GM18519 (cell line): ENCODE data around the gene CCL4.
"Not testable (repeated sequence)": the region's sequence is repeated elsewhere in the genome, so short reads cannot be mapped to it uniquely, and the experiment has no call there.

Source experiments
- ATAC-seq: cut with Tn5 transposase; IDR thresholded peaks from one replicate; pipeline ENCODE4 v1.9.1; 2021; ENCODE audit warnings: mild to moderate bottlenecking, moderate library complexity; ENCODE audit not compliant: unreplicated experiment, low FRiP score

Gene CCL4

DNA sequence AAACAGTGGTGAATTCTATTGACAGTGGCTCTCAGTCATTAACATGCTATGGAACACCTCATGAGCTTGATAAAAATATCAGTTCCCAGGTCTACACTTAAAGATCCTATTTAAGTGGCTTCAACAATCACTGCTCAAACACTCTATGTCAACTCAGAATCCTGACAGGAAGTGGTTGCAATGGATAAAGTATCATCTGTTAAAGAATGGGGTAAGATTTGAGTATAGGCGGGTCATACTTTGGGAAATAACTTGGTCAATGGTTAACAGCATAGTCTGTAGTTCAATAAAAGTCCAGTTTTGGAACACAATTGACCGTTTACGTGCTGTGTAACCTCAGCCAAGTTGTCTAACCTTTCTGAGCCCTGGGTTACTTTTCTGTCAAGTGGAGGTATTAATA lies 16.2 kb upstream of the CCL4 start:
- ATAC-seq: not testable (repeated sequence)

DNA sequence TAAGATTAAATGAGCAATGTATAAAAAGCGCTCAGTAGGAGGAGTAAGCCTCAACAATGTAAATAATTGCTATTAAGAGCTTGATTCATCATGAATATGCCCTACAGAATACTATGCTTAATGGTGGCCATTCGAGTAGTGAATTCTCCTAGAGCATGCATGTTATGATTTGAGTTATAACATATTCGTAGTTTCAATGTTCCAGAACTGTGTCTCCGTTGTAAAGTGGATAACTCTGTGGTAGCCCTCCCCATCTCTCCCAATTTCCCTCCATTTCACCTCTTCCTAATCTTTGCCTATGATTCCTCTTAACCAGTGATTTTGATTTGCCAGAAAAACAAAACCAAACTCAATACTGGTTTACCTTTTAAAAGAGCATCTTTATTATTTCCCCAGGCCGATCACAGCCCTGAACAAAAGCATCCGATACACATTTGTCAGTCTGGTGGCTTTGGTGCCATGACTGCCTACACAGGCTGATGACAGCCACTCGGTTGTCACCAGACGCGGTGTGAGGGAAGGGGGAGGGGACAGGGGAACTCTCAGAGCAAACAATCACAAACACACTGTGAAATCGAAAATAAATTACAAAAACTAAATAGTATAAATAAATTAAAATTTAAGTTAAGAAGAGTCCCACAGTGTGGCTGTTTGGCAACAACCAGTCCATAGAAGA lies 15.6 kb upstream of the CCL4 start:
- ATAC-seq: not testable (repeated sequence)

DNA sequence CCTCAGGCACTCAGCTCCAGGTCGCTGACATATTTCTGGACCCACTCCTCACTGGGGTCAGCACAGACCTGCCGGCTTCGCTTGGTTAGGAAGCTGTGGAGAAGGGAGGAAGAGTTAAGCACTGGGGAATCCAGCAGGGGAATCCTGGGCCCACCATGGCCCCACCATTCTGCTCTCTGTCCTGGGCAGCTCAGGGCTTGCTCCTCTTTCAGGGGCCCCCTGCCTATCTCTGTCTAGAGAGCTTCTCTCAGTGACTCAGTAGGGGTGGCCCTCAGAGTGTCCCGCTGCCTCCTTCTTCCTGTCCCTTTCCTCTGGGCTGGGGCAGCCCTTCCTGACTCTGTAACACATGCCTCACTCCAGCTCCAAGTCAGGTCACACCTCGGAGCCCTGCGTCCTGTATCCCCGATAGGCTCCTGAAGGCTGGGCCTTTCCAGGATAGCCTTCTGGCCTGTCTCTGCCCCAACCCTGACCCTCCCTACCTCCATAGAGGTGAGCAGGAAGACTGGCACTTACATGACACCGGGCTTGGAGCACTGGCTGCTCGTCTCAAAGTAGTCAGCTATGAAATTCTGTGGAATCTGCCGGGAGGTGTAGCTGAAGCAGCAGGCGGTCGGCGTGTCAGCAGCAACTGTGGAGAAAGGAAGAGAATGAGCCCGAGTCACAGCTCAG lies 14.8 kb upstream of the CCL4 start:
- ATAC-seq: no peak

DNA sequence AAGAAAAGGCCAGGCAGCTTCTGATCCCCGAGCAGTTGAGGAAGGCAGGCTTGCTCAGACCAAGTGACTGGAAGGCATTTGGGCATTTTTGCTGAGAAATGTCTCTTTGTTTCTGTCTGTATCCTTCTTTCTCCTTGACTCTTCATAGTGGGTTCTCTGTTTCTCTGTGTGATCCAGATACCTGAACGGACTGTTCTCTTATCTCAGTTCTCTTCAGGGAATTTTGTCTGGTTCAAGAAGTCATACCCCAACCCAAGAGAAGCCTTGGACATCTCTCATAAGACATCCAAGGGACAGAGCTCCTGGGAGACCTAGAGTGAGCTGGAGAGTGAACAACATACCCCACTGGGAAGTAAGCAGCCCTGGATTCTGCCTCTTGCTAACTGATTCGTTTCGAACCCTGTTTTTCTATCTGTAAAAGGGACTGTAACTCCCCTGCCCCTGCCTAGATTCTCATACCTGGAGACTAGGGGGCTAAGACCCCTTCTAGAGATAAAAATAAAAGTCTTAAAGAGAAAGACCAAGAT lies 14.2 kb upstream of the CCL4 start:
- ATAC-seq: no peak

DNA sequence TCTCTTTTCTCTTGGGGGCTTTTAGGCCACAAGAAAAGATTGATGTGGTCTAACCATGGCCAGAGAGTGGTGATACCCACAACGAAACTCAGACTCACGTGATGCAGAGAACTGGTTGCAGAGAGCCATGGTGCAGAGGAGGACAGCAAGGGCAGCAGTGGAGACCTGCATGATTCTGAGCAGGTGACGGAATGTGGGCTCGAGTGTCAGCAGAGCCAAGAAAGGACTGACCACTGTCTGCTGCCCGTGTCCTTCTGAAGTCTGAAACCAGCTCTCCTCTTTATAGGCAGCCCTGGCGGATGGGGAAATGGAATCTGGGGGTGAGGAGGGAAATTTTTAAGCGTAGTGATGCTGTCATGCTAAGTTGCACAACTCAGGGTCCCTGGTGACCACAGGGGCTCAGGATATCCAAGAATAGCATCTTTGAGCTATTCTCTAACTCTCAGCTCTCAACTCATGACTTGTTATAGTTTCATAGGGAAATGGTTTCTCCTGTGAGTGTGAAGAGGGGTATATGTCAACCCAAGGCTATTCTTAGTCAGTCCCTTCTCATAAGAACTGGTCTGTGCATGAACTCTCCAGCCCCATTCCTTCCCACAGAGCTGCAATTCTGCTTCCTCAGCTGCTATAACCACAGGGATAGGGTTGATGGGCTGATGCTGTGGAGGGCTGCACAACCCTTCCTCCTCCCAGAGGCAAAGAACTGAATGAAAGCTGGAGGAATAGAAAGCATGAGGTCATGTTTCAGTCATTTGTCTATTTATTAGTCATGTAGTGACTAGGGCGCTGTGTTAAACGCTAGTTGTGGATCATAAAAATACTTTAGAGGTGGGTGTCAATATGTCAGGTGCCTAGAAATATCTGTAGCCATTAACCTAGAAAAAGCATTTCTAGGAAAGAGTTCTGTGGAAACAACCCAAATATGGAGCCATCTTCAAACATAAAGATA lies 13.5 kb upstream of the CCL4 start, which contains the start of gene CCL3:
TSS of gene CCL3 (minus strand) at position 256 of the 949 bp plus-strand sequence. CDS start at position 171, 85 bp downstream.
- peak; percentile 39 for ATAC-seq

DNA sequence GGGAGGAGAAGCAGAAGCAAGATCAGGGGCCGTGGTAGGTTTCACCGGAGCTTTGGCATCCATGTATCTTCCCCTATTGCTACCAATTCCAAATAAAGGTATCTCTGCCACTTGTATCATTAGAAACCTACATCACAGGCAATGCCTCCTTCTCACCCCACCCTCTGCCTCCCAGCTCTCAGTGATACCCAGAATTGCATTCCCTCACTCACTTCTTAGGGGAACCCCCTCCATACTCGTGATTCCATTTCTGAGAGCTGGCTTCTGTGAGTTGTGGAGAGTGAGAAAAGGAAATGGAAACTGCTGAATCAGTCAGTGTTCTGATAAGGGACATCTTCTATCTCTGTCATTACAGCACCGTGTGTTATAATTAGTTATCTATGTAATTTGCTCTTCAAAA lies 11.4 kb upstream of the CCL4 start:
- no peak for ATAC-seq

DNA sequence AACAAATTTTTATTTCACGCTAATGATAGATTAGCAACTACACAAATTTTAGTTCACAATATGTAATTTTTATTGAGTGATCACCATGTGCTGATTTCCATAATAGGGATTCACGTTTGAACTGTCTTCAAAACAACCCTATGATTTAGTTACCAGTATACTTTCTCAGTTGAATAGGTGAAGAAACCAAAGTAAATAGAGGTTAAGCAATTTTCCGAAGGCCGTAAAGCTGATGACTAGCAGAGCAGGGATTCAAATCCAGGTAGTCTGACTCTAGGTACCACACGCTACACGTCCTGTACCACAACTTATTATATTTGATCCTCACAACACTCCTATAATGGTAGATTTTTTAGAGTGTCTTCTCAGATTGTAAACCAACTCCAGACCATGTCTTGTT lies 10.9 kb upstream of the CCL4 start:
- not testable (repeated sequence) for ATAC-seq

DNA sequence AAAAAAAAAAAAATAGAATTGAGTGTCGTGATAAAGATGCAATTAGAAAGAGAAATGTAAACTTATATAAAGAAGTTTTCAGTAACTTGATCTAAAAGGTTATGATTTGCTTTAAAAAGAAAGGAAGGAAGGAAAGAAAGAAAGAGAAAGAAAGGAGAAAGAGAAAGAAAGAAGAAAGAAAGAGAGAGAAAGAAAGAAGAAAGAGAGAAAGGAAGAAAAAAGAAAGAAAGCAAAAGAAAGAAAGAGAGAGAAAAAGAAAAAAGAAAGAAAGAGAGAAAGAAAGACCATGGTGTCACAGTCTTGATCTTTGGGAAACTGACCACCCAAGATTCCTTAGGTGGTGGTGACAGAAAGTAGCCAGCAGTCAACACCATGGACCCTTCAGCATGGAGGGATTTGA lies 9.4 kb upstream of the CCL4 start:
- ATAC-seq: no peak

DNA sequence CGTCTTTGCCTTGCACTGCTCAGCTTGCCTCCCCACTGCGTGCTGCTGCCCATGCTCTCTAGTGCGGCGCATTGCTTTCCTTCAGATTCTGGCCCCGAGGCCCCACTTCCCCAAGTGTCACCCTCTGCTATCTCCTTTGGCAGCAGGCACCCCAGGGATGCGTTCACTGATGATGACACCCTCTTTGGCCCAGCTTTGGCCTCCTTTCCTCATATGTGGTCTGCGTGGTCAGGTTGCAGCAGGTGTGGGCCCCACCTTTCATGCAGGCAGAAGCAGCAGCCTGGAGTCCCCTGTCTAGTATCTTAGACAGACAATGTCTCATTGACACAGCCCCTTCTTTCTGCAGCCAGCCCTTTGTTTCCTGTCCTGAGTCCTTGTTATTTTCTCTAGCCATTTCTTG lies 8.9 kb upstream of the CCL4 start:
- ATAC-seq: no peak

DNA sequence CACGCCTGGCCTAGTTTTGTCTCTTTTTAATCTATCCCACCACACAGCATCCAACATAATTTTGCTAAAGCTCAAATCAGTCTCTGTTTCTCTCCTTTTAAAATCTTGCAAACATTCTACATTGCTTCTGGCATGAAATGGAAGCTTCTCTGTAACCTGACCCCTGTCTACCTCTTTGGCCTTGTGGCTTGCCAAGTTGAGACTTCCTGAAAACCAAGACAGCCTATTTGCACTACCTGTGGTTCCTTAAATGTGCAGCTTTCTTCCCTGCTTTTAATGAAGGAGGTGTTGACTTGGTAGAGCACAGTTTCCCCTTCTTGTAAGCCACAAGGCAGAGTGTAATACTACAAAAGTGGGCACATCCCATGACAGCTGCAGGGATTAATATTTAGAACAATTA lies 7.6 kb upstream of the CCL4 start:
- no peak for ATAC-seq

DNA sequence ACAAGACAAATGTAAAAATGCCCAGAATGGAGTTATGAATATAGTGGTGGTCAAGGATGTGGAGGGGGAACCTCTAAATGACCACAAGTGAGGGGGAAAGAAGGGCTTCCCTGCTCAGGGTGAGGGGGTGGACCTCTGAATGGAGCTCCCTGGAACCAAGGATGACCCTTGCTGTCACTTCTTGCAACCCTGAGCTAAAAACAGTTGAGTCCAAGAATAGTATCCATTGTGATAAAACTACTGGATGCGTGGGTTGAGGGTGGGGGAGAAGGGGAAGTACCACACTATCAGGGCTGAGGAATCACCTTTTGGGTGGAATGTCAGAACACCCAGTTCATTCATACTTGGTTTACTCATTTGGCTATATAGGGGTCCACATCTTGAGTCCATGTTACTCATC lies 4.6 kb upstream of the CCL4 start:
- not testable (repeated sequence) for ATAC-seq

DNA sequence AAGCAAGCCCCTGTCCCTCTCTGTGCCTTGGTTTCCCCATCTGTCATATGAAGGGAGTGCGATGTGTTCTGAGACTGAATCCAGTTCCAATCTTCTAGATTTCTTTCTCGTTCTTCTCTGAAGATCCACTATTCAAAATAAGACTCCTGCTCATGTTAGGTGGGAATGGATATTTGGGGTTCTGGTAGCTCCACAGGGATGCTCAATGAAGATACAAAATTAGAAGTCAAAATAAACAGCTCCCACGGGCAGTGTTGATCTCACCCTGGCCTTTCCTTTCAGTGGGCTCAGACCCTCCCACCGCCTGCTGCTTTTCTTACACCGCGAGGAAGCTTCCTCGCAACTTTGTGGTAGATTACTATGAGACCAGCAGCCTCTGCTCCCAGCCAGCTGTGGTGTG lies 619 bp downstream of the CCL4 start:
- ATAC-seq: not testable (repeated sequence)

DNA sequence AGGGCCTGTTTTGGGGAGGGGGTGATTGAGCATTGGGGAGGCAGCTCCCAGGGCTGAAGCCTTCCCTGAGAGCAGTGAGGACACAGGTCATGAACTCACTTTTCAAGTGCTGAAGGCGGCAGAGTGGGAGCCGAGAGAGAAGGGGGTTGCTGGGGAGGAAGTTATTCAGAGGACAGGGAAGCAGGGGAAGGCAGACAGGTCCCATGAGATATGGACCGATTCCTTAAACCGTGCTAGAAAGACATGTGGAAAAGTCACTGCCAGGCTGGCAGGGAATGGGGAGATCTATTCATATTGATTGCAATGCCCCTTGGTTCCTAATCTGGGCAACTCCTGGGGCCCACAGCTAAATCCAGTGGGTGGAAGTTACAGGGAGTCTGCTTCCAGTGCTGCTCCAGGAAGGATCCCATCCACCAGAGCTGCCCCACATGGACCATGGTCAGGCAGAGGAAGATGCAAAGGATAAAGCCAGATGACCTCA lies 1.1 kb downstream of the CCL4 start:
- no peak for ATAC-seq

DNA sequence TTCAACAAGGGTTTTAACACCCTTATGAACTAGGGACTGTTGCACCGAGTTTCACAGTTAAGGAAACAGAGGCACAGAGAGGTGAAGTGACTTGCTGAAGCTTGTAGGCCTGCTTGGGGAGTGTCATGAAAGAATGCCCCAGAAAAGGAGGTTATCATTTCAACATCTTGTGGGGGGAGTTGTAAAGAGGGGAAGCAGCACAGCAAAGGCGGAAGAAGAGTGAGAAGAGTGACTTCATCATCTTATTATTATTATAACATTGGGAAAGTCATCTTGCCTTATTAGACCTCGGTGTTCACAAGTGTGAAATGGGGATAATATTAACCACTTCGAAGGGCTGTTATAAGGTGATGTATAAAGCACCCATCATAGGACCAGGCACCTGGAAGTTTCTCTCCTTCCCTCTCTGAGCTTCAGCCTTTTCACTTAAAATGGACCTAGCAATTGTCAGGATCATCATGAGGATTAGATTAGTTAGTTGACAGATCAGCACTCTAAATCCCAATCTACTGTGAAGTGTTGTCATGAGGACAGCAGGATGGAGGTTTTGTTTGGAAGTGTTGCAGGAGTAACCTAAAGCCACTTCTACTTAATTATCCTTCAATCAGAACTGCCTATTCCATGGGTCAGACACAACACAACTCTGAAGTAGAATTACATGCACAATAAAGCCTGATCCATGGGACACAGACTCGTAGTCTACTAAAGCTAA lies 2.3 kb downstream of the CCL4 start:
- no peak for ATAC-seq

DNA sequence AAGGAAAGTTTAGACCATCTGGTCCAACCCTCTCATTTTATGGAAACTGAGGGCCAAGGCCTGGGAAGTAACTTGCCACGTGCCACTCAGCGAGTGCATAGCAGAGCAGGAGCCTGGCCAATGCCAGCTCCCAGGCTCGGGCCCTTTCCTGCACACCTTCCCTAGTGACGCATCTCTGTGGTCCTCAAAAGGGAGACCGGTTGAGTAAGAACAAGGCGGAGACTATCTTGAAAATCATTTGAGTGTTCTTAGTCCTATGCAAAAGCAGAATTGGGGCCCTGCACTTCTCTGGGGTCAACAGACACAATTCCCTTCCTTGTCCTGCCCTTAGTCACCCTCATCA lies 2.8 kb downstream of the CCL4 start:
- ATAC-seq: no peak

DNA sequence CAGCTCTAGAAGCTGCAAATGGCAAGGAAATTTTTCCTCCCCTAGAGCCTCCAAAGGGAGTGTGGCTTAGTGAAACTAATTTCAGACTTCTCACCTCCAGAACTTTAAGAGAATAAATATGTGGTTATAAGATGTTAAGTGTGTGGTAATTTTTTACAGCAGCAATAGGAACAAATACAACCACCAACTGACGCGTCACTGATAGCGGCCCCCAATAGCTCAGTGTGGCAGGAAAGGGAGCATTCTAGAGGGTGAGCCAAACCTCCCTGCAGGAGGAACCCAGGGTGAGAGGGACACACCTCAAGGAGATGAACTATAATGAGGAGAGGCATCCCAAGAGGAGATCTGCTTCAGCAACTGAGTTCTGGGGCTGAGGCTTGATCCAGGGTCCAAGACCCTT lies 4.0 kb downstream of the CCL4 start:
- ATAC-seq: no peak

DNA sequence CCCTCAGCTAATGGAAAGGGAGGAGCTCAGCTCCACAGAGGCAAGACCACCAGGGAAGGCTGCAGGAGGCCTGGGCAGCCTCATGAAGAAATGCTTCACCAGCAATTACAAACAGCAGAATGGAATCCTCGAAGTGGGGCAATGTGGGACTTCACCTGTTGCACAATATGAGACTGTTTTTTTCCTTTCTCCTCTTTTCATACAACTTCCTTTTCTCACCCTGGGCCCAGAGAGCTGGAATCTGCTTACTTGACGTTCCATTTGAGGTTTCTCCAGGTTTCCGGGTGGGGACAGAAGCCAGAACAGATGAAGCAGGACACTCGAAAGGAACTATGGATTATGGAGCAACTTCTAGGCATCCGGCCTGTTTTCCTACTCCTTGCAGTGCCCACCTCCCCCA lies 4.6 kb downstream of the CCL4 start:
- not testable (repeated sequence) for ATAC-seq

DNA sequence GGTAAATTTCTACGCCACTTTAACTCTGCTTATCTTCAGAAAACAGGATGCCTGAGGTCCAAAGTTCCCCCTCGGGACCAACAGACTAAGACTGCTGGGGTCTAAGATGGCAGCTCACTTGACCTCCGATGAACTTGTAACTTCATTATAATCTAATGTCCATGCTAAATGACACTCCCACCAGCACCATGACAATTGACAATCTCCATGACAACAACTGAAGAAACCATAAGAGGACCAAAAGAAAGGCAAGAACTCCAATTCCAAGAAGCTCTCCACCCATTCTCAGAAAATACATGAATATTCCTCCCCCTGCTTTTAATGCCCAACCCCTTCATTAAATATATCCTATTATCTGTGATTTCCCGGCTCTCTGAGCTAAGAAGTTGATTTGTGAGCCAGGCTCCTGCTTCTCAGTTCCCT lies 7.5 kb downstream of the CCL4 start:
- no peak for ATAC-seq

DNA sequence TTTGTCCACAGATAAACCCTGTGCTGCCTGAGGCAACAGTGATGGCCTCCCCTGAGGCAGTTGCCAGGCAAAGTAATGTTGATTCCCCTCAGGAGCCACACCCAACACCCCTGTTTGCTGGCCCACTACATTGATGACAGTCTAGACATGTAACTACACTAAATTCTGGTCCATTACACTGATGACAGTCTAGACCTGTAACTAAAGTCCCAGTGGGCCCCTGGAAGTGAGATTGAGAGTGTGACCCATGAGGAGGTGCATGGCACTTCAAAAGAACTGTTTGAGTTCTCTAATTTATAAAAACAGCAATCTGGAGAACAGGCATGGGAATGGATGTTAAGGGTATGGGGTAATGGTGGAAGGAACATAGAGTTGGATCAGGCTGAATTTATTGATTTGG lies 8.9 kb downstream of the CCL4 start:
- ATAC-seq: no peak

DNA sequence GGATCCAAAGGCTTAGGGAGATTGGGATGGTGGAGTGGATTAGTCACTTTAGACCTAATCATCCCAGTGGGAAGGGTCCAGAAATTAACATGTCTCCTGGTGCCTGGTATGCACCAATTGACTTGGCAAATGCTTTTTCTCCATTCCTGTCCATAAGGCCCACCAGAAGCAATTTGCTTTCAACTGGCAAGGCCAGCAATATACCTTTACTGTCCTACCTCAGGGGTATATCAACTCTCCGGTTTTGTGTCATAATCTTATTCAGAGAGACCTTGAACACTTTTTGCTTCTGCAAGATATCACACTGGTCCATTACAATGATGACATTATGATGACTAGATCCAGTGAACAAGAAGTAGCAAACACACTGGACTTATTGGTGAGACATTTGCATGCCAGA lies 9.5 kb downstream of the CCL4 start:
- ATAC-seq: not testable (repeated sequence)
